Measurements from ENCODE around the gene CCDC28A.
A peak's percentile ranks its signal among the peaks of the same experiment; 100 is the strongest.

CCDC28A gene

DNA sequence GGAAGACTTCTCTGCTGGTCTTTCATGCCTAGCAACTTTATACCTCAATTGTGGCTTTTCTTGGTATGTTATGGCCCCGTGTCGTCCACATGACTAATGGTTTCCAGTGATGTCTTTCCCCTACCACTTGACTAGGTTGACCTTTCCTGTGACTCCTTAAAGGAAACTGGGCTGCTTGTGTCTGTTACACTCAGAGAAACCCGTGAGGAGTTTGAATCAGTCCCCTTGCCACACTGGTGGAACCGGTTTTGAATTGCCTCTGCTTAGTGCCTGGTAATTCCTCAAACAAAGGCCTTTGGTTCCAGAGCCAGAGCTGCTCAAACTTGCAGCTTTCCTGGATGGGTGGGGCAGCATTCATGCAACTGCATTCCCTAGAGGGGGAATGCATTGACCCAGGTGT lies 44.2 kb downstream of the CCDC28A start:
- TF ChIP-seq, protein P1, sequence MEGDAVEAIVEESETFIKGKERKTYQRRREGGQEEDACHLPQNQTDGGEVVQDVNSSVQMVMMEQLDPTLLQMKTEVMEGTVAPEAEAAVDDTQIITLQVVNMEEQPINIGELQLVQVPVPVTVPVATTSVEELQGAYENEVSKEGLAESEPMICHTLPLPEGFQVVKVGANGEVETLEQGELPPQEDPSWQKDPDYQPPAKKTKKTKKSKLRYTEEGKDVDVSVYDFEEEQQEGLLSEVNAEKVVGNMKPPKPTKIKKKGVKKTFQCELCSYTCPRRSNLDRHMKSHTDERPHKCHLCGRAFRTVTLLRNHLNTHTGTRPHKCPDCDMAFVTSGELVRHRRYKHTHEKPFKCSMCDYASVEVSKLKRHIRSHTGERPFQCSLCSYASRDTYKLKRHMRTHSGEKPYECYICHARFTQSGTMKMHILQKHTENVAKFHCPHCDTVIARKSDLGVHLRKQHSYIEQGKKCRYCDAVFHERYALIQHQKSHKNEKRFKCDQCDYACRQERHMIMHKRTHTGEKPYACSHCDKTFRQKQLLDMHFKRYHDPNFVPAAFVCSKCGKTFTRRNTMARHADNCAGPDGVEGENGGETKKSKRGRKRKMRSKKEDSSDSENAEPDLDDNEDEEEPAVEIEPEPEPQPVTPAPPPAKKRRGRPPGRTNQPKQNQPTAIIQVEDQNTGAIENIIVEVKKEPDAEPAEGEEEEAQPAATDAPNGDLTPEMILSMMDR (IDR thresholded peaks at IDR 0.05; ENCODE audit: low read depth, low read length): no peak
- DNase-seq (ENCODE audit: extremely low read depth, low read depth): peak; percentile 35

DNA sequence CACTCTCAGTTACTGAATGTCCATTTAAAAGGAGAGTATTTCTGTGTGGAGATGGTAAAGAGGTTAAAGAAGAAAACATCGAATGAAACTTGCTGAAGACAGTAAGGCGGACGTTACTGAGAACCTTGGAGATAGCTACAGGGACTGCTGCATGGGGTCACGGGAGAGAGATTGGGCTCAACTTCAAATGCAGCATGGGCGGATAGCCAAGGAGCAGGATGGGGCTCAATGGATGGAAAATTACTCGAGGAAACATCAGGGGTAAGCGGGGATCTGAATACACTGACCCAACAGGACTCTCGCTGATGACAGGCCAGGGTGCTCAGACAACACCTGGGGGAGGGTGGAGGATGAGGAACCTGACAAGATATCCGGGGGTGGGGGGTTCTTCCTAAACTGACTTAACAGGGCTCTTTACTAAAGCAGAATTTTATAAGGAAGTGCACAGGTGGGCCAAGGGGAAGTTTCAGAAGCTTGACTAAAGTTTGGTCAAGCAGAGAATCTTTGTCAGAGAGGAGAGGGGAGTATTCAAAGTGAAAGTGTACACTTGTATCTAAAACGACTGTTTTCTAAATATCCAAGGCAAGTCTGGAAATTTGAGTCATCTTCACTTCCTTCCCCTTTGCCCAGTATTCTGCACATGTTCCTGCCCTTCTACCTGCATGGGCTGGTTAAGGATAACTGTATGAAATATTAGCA lies 45.1 kb downstream of the CCDC28A start:
- no peak for DNase-seq (ENCODE audit: extremely low read depth, low read depth)
- TF ChIP-seq, protein P1 (IDR thresholded peaks at IDR 0.05; ENCODE audit: low read depth, low read length): no peak

DNA sequence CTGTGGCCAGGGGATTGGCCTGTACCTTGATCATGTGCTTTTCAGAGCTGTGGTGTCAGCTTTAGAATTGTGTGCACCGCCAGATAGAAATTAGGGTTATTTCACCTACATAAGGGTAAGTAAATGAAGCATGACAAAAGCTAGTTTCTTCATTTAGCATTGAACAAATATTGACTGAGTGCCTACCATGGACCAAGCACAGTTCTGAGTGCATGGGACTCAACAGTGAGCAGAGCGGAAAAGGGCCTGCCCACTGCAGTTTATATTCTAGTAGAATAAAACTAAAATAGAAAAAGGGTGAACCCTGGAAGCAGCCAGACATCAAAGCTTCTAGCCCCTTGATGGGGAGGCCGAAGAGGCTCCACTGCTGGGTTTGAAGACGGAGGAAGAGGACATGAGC lies 48.0 kb downstream of the CCDC28A start:
- DNase-seq (ENCODE audit: extremely low read depth, low read depth): no peak
- TF ChIP-seq, protein P1 (IDR thresholded peaks at IDR 0.05; ENCODE audit: low read depth, low read length): no peak

DNA sequence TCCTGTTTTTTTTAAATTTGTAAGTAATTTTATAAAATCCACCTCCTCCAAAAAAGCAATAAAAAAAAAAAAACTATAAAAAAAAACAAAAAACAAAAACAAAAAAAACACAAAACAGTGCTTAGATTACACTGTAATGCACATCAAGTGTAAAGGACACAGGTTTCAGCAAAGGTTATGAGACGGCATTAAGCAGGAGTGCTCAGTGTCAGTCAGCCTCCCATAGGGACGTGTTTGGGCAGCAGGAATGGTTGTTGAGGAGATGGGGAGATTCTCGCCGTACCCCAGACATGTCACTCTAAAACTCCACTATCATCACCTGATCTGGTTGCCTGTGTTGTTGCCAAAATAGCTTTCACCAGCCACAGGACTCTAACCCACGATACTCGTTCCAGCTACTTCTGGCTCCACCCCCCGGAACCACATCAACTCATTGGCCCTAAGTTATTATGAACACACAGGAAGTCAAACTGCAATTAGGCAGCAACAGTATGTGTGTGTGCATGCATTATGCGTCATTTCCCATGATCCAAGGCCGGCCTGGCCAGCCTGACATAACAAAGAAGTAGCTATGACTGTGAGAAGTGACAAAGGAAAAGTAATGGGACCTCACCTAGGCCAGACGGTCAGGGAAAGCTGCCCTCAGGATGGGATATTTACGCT lies 51.0 kb downstream of the CCDC28A start:
- no peak for DNase-seq (ENCODE audit: extremely low read depth, low read depth)
- TF ChIP-seq, protein P1 (IDR thresholded peaks at IDR 0.05; ENCODE audit: low read depth, low read length): no peak

DNA sequence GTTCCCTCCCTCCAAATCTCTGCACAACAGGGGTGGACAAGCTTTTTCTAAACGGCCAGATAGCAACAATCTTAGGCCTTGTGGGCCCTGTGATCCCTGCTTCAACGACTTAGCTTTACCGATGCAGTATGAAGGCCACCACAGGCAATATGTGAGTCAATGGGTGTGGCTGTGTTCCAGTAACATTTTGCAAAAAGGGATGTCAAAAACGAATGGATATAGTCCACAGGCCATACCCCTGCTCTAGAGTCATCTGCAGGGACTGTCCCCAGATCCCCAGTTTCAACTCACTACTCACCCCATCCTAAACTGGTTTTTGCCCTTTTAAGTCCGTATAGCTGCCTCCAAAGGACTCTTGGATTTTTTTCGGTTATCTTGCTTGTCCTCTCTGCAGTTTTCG lies 56.7 kb downstream of the CCDC28A start:
- TF ChIP-seq, protein P1 (IDR thresholded peaks at IDR 0.05; ENCODE audit: low read depth, low read length): no peak
- no peak for DNase-seq (ENCODE audit: extremely low read depth, low read depth)

DNA sequence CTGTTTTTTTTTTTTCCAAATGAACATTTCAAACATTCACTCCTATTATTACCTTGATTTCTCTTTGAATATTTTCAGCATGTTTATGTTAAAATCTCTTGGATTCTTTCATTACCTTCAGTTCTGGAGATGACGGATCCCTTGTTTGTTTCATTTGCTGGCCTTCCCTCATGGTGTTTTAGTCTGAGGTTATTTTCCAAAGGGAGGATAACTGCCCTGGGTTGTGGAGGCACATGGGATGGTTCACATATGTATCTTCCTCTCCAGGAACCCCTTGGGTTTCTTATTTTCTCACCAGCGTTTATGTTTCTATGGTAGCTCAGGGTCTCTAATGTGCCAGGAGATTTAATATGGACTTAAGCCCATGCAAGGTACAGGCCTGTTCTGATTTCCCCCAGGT lies 58.6 kb downstream of the CCDC28A start:
- no peak for DNase-seq (ENCODE audit: extremely low read depth, low read depth)
- TF ChIP-seq, protein P1 (IDR thresholded peaks at IDR 0.05; ENCODE audit: low read depth, low read length): no peak

DNA sequence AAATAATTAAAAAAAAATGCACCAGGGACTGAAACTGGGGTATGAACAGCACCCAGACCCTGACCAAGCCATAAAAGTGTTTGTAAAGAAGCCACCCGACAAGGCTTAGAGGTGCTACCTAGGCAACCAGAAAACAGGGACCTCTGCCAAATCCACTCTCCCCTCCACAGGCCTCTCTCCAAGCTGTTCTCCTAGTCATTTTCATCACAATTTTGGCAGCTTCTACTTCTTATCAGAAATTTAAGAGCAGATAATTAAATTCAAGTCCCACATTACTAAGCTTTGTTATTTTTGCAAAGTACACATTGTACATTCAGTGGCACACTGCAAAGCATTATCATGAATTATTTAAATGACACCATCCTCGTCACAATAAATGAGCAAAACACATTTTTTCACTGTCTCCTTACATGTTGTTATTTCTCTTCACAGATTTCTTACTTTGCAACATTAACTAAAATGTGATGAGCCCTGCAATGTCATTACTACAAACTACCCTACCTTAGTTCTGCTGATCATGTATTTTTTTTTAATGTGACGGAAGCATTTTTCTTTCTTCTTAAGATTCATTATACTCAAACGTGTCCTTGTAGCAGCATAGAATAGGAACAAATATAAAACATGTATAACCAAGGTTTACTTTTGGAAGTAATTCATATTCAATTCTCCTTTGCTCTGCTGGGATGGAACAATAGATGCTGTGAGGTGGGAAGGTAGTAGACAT lies 60.4 kb downstream of the CCDC28A start:
- TF ChIP-seq, protein P1 (IDR thresholded peaks at IDR 0.05; ENCODE audit: low read depth, low read length): no peak
- DNase-seq (ENCODE audit: extremely low read depth, low read depth): no peak
